ENCODE measurements around the gene PSMB1.
"Not testable (repeated sequence)": the region's sequence is repeated elsewhere in the genome, so short reads cannot be mapped to it uniquely, and the experiment has no call there.

PSMB1 gene

GRCh38 chr6:170536671-170537070 lies 16.4 kb downstream of the PSMB1 start:
- in situ Hi-C loops (cut with MboI; ENCODE audit: low sequenced_read_pairs): no loop called here

- in situ Hi-C loops (cut with MboI; ENCODE audit: low sequenced_read_pairs): no loop called here
Measured at GRCh38 chr6:170535004-170535403, 18.1 kb downstream of the PSMB1 start.

GRCh38 chr6:170533792-170534191 lies 19.3 kb downstream of the PSMB1 start:
- in situ Hi-C loops (cut with MboI; ENCODE audit: low sequenced_read_pairs): no loop called here

GRCh38 chr6:170532867-170533488 lies 20.1 kb downstream of the PSMB1 start:
- in situ Hi-C loops (cut with MboI; ENCODE audit: low sequenced_read_pairs): no loop called here

GRCh38 chr6:170529839-170530469 lies 23.2 kb downstream of the PSMB1 start:
- in situ Hi-C loops (cut with MboI; ENCODE audit: low sequenced_read_pairs): no loop called here

GRCh38 chr6:170527995-170528394 lies 25.1 kb downstream of the PSMB1 start:
- in situ Hi-C loops (cut with MboI; ENCODE audit: low sequenced_read_pairs): not testable (repeated sequence)

- in situ Hi-C loops (cut with MboI; ENCODE audit: low sequenced_read_pairs): no loop called here
Measured at GRCh38 chr6:170525795-170526194, 27.3 kb downstream of the PSMB1 start.

GRCh38 chr6:170524172-170524502 lies 29.0 kb downstream of the PSMB1 start:
- in situ Hi-C loops (cut with MboI; ENCODE audit: low sequenced_read_pairs): no loop called here

- in situ Hi-C loops (cut with MboI; ENCODE audit: low sequenced_read_pairs): no loop called here
Measured at GRCh38 chr6:170523256-170524171, 29.6 kb downstream of the PSMB1 start.

- in situ Hi-C loops (cut with MboI; ENCODE audit: low sequenced_read_pairs): no loop called here
Measured at GRCh38 chr6:170522565-170523183, 30.4 kb downstream of the PSMB1 start.

GRCh38 chr6:170516783-170517616 lies 36.1 kb downstream of the PSMB1 start:
- in situ Hi-C loops (cut with MboI; ENCODE audit: low sequenced_read_pairs): loop anchor here (10.0 kb wide), 1 partner anchor 682 kb away; no protein-coding TSS in a partner anchor

GRCh38 chr6:170514908-170515307 lies 38.2 kb downstream of the PSMB1 start:
- in situ Hi-C loops (cut with MboI; ENCODE audit: low sequenced_read_pairs): loop anchor here (10.0 kb wide), 1 partner anchor 680 kb away; no protein-coding TSS in a partner anchor

GRCh38 chr6:170512249-170512648 lies 40.9 kb downstream of the PSMB1 start:
- in situ Hi-C loops (cut with MboI; ENCODE audit: low sequenced_read_pairs): loop anchor here (10.0 kb wide), 1 partner anchor 677 kb away; no protein-coding TSS in a partner anchor

GRCh38 chr6:170510631-170511030 lies 42.5 kb downstream of the PSMB1 start:
- in situ Hi-C loops (cut with MboI; ENCODE audit: low sequenced_read_pairs): loop anchor here (10.0 kb wide), 1 partner anchor 676 kb away; no protein-coding TSS in a partner anchor

GRCh38 chr6:170509723-170510018 lies 43.4 kb downstream of the PSMB1 start:
- in situ Hi-C loops (cut with MboI; ENCODE audit: low sequenced_read_pairs): loop anchor here (10.0 kb wide), 1 partner anchor 675 kb away; no protein-coding TSS in a partner anchor

- in situ Hi-C loops (cut with MboI; ENCODE audit: low sequenced_read_pairs): not testable (repeated sequence)
Measured at GRCh38 chr6:170508892-170509722, 44.0 kb downstream of the PSMB1 start.

GRCh38 chr6:170508275-170508674 lies 44.8 kb downstream of the PSMB1 start:
- in situ Hi-C loops (cut with MboI; ENCODE audit: low sequenced_read_pairs): not testable (repeated sequence)

- in situ Hi-C loops (cut with MboI; ENCODE audit: low sequenced_read_pairs): not testable (repeated sequence)
Measured at GRCh38 chr6:170507728-170508127, 45.4 kb downstream of the PSMB1 start.

GRCh38 chr6:170506446-170506845 lies 46.7 kb downstream of the PSMB1 start:
- in situ Hi-C loops (cut with MboI; ENCODE audit: low sequenced_read_pairs): no loop called here

Data from HL-60/S4 treated with phorbol 12-myristate 13-acetate at 8.2 ng/mL for 4 days and 3 days (cell line).